Stimulated activated CD8-positive, alpha-beta memory T cell treated with anti-CD3 and anti-CD28 coated beads, Interleukin-12 subunit alpha, Interleukin-12 subunit beta, amount 100 ng/mL, for 1 hour (primary cell): ENCODE measurements around the gene CCDC32.

ENCODE experiments used
- DNase-seq: peaks from one replicate; pipeline ENCODE4 v3.0.0-alpha.2; 2020; ENCODE audit warnings: low read depth

Gene CCDC32

GRCh38 chr15:40565333-40566238 lies 744 bp upstream of the CCDC32 start:
- no peak for DNase-seq

- no peak for DNase-seq
Observed at GRCh38 chr15:40563426-40563825, 1.4 kb downstream of the CCDC32 start.

GRCh38 chr15:40562691-40563090 lies 2.2 kb downstream of the CCDC32 start:
- no peak for DNase-seq

GRCh38 chr15:40558952-40559742 lies 5.7 kb downstream of the CCDC32 start:
- DNase-seq: no peak

GRCh38 chr15:40555876-40556275 lies 9.0 kb downstream of the CCDC32 start:
- no peak for DNase-seq

GRCh38 chr15:40554161-40554525 lies 10.7 kb downstream of the CCDC32 start:
- DNase-seq: no peak

GRCh38 chr15:40550341-40551037 lies 14.4 kb downstream of the CCDC32 start:
- no peak for DNase-seq

GRCh38 chr15:40549894-40550293 lies 14.9 kb downstream of the CCDC32 start:
- DNase-seq: no peak

GRCh38 chr15:40548610-40549009 lies 16.2 kb downstream of the CCDC32 start:
- no peak for DNase-seq

- no peak for DNase-seq
Observed at GRCh38 chr15:40545457-40545856, 19.4 kb downstream of the CCDC32 start.

GRCh38 chr15:40543631-40544294 lies 21.1 kb downstream of the CCDC32 start:
- no peak for DNase-seq

GRCh38 chr15:40543082-40543481 lies 21.8 kb downstream of the CCDC32 start:
- no peak for DNase-seq

GRCh38 chr15:40538976-40539375 lies 25.9 kb downstream of the CCDC32 start:
- DNase-seq: no peak

- DNase-seq: no peak
Observed at GRCh38 chr15:40536501-40536900, 28.3 kb downstream of the CCDC32 start.

GRCh38 chr15:40534371-40534770 lies 30.5 kb downstream of the CCDC32 start:
- DNase-seq: no peak

GRCh38 chr15:40533763-40534364 lies 31.0 kb downstream of the CCDC32 start:
- DNase-seq: no peak

GRCh38 chr15:40528801-40529200 lies 36.0 kb downstream of the CCDC32 start:
- no peak for DNase-seq

- DNase-seq: no peak
Observed at GRCh38 chr15:40525855-40526254, 39.0 kb downstream of the CCDC32 start.

GRCh38 chr15:40523611-40524010 lies 41.2 kb downstream of the CCDC32 start:
- no peak for DNase-seq

- DNase-seq: no peak
Observed at GRCh38 chr15:40516322-40516721, 48.5 kb downstream of the CCDC32 start.

- DNase-seq: no peak
Observed at GRCh38 chr15:40513609-40514008, 51.2 kb downstream of the CCDC32 start.

GRCh38 chr15:40512440-40512839 lies 52.4 kb downstream of the CCDC32 start:
- no peak for DNase-seq
